Suppressor macrophage (primary cell): ENCODE measurements around the gene CLEC20A.

Experiments used
- DNase-seq, 4 experiments: peaks; one replicate each; pipeline ENCODE4 v3.0.0-alpha.2; 2020 to 2022
- total RNA-seq, 17 experiments: gene quantifications; one replicate each; lab custom pipeline; 2026; ENCODE audit warnings: mixed read lengths in 6 of 17, inconsistent platforms in 3 of 17; lab: John Stamatoyannopoulos, UW

The CLEC20A gene
- 0 to 3.1 (median 0) reads per million in 17 experiments for total RNA-seq

DNA sequence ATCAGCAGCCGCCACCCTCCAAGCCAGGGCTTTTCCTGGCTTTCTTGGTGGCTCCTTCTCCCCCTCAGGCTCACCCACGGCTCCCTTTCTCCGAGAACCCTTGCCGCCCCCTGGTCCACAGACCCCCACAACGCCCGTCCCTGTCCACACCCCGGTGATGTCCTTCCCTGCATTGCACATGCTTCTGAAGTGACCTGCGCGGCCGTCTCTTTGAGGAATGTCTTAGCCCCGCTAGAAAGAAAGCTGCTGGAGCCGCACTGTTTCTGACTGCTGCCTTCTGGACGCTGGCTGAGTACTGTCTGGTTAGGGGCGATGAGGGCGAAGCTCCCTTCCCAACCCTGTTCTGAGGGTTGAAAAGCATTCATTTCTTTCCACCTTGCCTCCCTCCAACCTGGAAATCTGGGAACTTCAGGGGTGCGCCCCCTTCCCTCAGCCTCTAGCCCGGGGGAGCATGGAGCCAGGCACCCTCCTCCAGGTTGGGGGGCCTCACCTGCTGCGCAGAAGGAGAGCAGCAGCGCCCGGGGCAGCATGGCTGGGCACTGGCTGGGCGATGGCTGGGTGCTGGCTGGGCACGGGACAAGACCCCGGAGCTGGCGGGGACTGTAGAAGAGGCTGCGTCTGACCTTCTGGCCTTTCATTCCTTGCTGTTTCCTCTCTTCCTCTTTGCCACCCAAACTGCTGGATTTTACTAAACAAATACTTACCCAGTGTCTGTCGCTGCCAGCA is at the start of gene CLEC20A:
TSS of gene CLEC20A (minus strand) at position 555 of the 726 bp plus-strand sequence. CDS start at position 530, 25 bp downstream.
- no peak for DNase-seq

DNA sequence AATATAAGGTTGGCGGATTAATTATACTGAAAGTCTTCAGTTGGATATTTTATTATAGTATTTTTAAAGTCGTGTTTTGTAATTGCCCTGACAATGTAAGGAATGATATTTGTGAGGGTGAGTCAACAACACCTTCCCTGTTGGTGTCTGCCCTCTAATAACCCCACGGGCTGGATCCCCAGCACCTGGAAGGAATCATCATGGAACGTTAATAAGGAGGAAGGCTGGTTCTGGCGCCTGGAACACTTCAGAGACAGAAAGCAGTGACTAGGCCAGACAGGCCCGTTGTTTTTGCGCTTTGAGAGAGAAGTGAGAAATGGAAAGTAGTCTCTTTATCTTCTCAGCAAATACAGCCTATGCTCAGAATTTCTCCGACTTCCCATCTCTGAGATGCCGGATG is 47.8 kb upstream of the CLEC20A start:
- no peak for DNase-seq

GRCh38 chr1:178543290-178543607 is 46.5 kb upstream of the CLEC20A start:
- no peak for DNase-seq

- DNase-seq: peak; percentile 89 to 98 (median 92)
Measured at GRCh38 chr1:178542554-178543289, 46.0 kb upstream of the CLEC20A start.

- DNase-seq: peak; percentile 62 to 79 (median 70)
Measured at GRCh38 chr1:178541829-178542553, 45.2 kb upstream of the CLEC20A start.

- no peak for DNase-seq
Measured at GRCh38 chr1:178541379-178541778, 44.6 kb upstream of the CLEC20A start.

GRCh38 chr1:178540646-178541045 is 43.9 kb upstream of the CLEC20A start:
- peak in 1 of 4 experiments; percentile 7 for DNase-seq

DNA sequence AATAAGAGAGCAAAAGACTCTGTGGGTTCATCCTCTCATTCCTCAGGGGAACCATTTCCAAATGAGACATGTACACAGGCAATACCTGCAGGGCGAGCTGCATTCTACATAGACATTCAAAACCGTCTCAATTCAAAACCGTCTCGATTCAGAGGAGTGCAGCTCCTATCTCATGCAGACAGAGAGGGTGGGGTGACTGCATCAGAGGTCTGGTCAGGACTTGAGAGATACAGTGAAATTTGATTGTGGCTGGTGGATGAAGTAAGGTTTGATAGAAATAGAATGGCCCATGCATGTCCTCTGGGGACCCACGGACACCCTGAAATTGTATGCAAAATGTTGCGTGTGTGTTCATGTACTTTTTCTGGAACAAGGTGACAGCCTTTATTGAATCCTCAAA is 43.4 kb upstream of the CLEC20A start:
- DNase-seq: no peak

DNA sequence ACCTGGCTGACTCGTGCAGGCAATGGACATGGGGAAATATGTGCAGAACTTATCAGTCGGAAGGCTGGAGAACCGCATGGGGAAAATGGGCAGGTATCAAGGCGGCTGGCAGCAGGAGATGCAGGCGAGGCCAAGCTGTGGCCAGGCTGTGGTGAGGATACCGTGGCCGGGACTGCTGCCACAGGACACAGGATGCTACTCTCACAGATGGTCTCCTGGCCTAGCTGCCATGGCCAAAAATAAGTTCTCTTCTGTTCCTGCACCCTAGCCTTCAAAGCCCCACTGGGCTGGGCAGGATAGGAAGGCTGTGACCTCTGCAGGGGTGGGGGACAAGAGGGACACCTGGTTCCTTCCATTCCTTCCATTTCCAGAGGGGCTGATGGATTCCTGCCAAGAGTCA is 42.5 kb upstream of the CLEC20A start:
- no peak for DNase-seq

DNA sequence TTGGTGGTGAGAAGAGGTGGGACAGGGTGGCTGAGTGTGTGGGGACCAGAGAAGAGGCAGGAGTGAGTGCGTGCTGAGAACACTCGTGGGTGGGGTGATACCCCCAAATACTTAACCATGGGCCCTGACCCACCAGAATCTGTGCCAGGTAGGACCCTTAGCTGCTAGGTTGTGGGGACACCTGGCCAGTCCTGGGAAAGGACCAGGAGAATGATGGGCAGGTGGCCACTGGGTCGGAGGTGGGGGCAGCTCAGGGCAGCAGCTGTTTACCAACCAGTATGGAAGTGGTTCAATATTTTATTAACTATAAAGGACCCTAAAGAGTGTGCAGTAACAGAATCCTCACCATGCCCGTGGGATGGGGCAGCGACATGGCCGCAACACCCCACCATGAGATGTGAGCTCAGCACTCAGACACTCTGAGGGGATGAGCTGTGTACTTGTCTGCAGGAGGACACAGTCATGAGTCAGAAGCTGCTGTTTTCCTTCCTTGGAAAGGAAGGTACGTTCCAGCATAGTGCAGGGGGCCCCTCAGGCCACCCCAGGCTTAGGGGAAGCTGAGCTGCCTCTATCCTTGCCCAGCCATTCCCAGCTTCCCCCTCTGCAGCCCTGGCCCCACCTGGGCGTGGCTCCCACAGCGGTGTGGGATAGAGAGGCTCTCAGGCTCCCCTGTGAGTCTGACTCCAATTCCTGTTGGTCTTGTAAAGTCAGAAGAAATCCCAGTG is 41.6 kb upstream of the CLEC20A start:
- no peak for DNase-seq

- DNase-seq: no peak
Measured at GRCh38 chr1:178537382-178538090, 40.8 kb upstream of the CLEC20A start.

DNA sequence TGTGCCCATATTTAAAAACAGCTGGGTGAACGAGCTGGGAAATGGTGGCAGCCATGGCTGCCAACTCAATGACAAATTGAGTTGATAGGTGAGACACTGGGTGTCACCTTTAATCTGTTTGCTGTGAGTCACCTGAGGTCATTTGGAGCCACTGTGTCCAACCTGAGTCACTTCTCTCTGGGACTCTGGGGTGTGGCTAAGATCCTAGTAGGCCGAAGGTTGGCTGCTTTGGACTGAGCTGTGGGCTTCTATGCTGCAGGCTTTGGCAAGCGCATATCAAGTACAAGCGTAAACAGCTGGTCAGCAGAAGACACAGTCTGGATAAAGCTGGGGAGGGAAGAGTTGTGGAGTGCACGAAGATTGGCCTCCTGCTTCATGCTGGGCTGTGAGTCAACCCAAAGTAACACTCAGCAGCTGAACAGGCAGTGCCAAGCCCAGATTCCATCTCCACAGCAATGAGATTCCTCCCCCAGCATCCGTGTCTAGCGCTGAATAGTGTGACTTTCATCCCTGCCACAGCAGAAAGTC is 40.1 kb upstream of the CLEC20A start:
- DNase-seq: no peak

- DNase-seq: no peak
Measured at GRCh38 chr1:178536329-178536728, 39.6 kb upstream of the CLEC20A start.

GRCh38 chr1:178534137-178534868 is 37.5 kb upstream of the CLEC20A start:
- DNase-seq: no peak

DNA sequence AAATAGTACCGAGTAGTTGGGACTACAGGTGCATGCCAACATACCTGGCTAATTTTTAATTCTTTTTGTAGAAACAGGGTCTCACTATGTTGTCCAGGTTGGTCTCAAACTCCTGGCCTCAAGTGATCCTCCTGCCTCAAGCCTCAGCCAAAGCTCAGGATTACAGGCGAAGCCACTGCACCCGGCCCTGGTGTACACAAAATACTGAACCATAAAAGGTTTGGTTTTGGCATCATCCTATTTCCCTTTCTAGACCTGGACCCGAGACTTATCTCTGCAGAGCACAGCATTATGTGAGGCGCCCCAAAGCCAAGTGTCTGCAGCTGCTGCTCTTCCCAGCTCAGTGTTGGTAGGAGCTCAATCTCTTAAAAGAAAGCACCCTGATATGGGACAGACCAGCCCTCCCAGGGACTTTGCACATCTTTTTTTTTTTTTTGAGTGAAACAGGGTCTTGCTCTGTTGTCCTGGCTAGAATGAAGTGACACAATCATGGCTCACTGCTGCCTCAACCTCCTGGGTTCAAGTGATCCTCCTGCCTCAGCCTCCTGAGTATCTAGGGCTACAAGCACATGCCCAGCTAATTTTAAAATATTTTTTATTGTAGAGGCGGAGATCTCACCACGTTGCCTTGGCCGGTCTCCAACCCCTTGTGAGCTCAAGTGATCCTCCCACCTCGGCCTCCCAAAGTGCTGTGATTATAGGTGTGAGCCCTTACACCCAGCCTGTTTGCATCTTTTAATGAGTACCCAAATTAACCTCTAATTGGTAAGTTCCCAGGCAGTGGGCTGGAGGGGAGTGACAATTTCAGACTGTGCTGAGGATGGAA is 36.6 kb upstream of the CLEC20A start:
- no peak for DNase-seq

DNA sequence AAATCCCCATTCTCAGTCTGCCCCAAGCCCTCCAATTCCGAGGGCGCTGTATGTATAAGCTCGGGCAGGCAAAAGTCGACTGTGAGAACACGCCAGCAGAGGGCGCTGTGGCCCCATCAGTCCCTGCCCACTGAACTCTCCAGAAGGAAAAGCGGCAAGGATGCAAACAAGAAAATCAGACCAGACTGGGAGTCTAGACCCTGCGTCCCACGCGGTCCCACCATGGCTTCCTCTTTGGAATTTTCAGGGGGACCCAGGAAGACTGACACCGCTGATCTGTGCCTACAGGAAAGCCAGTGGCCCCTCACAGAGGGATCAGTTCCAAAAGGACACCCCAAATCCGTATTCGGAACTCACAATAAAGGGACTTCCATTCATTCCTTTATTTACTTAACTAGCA is 35.6 kb upstream of the CLEC20A start:
- peak; percentile 83 to 92 (median 90) for DNase-seq

DNA sequence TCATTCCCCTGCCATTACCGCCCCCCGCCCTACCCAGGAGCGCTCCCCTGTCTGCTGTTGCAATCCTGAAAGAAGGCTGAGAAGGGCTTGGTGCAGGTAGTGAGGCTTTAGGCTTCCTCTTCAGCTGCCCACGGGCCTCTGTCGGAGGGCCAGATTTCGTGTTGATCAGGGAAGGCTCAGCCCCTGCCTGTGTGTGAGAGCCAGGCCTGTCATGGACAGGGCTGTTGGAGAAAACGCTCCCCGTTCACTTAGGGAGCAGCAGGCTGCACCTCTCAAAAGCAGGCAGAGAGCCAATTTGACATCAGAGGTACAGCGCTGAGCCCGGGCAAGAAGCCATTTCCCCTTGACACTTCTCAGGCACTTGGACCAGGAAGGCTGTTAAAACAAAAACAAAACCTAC is 35.1 kb upstream of the CLEC20A start:
- no peak for DNase-seq

DNA sequence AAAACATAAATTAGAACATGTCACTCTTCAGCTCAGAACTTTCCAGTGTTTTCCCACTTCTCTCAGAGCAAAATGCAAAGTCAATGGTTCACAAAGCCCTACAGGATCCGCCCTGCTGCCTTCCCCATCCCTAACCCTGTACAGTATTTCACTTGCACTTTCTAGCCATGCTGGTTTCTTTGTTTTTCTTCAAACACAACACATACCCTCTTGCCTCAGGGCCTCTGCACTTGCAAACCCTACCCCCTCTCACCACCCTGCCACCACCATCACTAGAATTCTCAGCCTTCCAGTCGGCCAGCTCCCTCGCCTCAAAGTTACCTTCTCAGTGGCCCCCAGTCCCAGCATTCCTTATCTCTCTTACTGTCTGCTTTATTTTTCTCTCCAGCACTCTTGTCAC is 33.7 kb upstream of the CLEC20A start:
- no peak for DNase-seq

DNA sequence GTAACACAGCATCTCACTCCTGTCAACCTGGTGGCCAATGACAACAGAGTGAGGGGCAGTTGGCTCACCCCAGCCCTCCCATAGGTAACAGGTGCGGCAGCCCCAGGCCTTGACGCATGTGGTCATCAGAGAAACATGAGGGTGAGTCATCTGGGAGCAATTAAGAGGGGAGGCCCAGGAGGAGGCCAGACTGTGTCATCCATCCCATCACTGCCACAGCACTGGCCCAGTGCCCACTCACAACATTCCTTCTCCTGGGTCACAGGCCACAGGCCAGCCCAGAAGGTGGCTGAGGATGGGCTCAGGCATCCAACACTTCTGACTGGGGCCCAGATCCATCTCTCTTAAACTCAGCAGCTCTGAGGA is 33.3 kb upstream of the CLEC20A start:
- no peak for DNase-seq

GRCh38 chr1:178529364-178530036 is 32.7 kb upstream of the CLEC20A start:
- no peak for DNase-seq
